IMR-90 (cell line): Measurements from ENCODE around the gene MAML2. TPM values are rescaled to one million over a fixed set of nuclear protein-coding genes. Genes with fewer than 3 reads are reported as not detected.

Experiments
- ATAC-seq: fragments of 200-7000 bp; cut with Tn5 transposase; 2 replicates; pipeline ENCODE4 v1.9.1; 2020; ENCODE audit warnings: low read depth, mild to moderate bottlenecking, moderate library complexity
- BruUV-seq: library from RNA; stranded (reverse); fragments of 400-500 nt; replicated peaks from 2 replicates; lab custom pipeline; 2021; lab: Mats Ljungman, UMichigan
- CTCF ChIA-PET: fragments of 300-600 bp; formaldehyde crosslinking; extraction: SDS; loops from one replicate; lab custom pipeline; 2021; ENCODE audit warnings: antibody characterized with exemption; lab: Yijun Ruan, JAX
- POLR2A ChIA-PET: fragments of 300-600 bp; sonication (Branson Sonifier 250); formaldehyde crosslinking; loops from one replicate; lab custom pipeline; 2022; ENCODE audit warnings: antibody characterized with exemption; ENCODE audit not compliant: unreplicated experiment; lab: Charles Lee
- DNase-seq: peaks from one replicate; pipeline ENCODE4 v3.0.0; 2013
- H2AFZ ChIP-seq: replicated peaks from 2 replicates; pipeline ENCODE3; 2013; ENCODE audit warnings: low read length, mild to moderate bottlenecking; ENCODE audit not compliant: poor library complexity
- H2AK5ac ChIP-seq: 2 replicates; pipeline ENCODE4 v1.6.1; 2013; ENCODE audit warnings: low read depth, low read length, inconsistent platforms
- H2AK9ac ChIP-seq: replicated peaks from 2 replicates; pipeline ENCODE3; 2013; ENCODE audit warnings: mild to moderate bottlenecking, low read depth, low read length, moderate library complexity; ENCODE audit not compliant: poor library complexity
- H2BK120ac ChIP-seq: 2 replicates; pipeline ENCODE4 v1.6.1; 2013; ENCODE audit warnings: low read depth, low read length, inconsistent platforms
- H2BK15ac ChIP-seq: 3 replicates; pipeline ENCODE4 v1.6.1; 2013; ENCODE audit warnings: low read depth, low read length, inconsistent platforms
- H2BK20ac ChIP-seq: 2 replicates; pipeline ENCODE4 v1.6.1; 2013; ENCODE audit warnings: low read depth, mild to moderate bottlenecking, inconsistent platforms, low read length, moderate library complexity
- H2BK5ac ChIP-seq: 2 replicates; pipeline ENCODE4 v1.6.1; 2013; ENCODE audit warnings: mild to moderate bottlenecking, low read depth, low read length, inconsistent platforms; ENCODE audit not compliant: poor library complexity, severe bottlenecking
- H3K14ac ChIP-seq: replicated peaks from 2 replicates; pipeline ENCODE4 v1.6.1; 2013; ENCODE audit warnings: low read depth, low read length, inconsistent platforms
- H3K18ac ChIP-seq: 2 replicates; pipeline ENCODE4 v1.6.1; 2013; ENCODE audit warnings: low read depth, low read length, control low read depth
- H3K23ac ChIP-seq: 2 replicates; pipeline ENCODE4 v1.6.1; 2013; ENCODE audit warnings: low read depth, low read length, inconsistent platforms
- H3K27ac ChIP-seq: 2 replicates; pipeline ENCODE4 v1.5.1; 2013; ENCODE audit warnings: mild to moderate bottlenecking, control low read depth, low read length; ENCODE audit not compliant: insufficient read depth
- H3K27me3 ChIP-seq: 2 replicates; pipeline ENCODE4 v1.6.1; 2013; ENCODE audit warnings: low read length; ENCODE audit not compliant: control insufficient read depth, insufficient read depth
- H3K36me3 ChIP-seq: 2 replicates; pipeline ENCODE4 v1.6.1; 2013; ENCODE audit warnings: low read length, mixed read lengths; ENCODE audit not compliant: control insufficient read depth, insufficient read depth
- H3K4ac ChIP-seq: 2 replicates; pipeline ENCODE4 v1.6.1; 2013; ENCODE audit warnings: low read depth, low read length, inconsistent platforms
- H3K4me1 ChIP-seq: 2 replicates; pipeline ENCODE4 v1.6.1; 2013; ENCODE audit warnings: low read length, mixed read lengths; ENCODE audit not compliant: control insufficient read depth, insufficient read depth
- H3K4me2 ChIP-seq: 2 replicates; pipeline ENCODE4 v1.6.1; 2013; ENCODE audit warnings: low read depth, mild to moderate bottlenecking, control low read depth, low read length, moderate library complexity
- H3K4me3 ChIP-seq: 2 replicates; pipeline ENCODE4 v1.5.1; 2013; ENCODE audit warnings: low read depth, mild to moderate bottlenecking, control low read depth, low read length, moderate library complexity; ENCODE audit not compliant: insufficient read depth
- H3K56ac ChIP-seq: 2 replicates; pipeline ENCODE4 v1.6.1; 2013; ENCODE audit warnings: low read length, inconsistent platforms; ENCODE audit not compliant: insufficient read depth; ENCODE audit errors: extremely low read depth
- H3K79me1 ChIP-seq, 2 experiments: 2 replicates each; pipeline ENCODE4 v1.6.1; 2013; ENCODE audit warnings: low read length in 2 of 2, inconsistent platforms in 1 of 2, low read depth in 1 of 2
- H3K9ac ChIP-seq: 2 replicates; pipeline ENCODE4 v1.6.1; 2013; ENCODE audit warnings: low read depth, low read length, control low read depth
- H3K9me1 ChIP-seq: 2 replicates; pipeline ENCODE4 v1.6.1; 2013; ENCODE audit warnings: low read length, inconsistent platforms; ENCODE audit not compliant: insufficient read depth
- H3K9me3 ChIP-seq: 2 replicates; pipeline ENCODE4 v1.6.1; 2013; ENCODE audit warnings: low read length; ENCODE audit not compliant: control insufficient read depth, insufficient read depth
- H4K20me1 ChIP-seq: 2 replicates; pipeline ENCODE4 v1.6.1; 2013; ENCODE audit warnings: low read length, inconsistent platforms; ENCODE audit not compliant: insufficient read depth
- H4K5ac ChIP-seq: 2 replicates; pipeline ENCODE4 v1.6.1; 2013; ENCODE audit warnings: mild to moderate bottlenecking, low read depth, low read length, control low read depth
- H4K8ac ChIP-seq, 2 experiments: 2 replicates each; pipeline ENCODE4 v1.6.1; 2013; ENCODE audit warnings: low read depth in 2 of 2, low read length in 2 of 2, control low read depth in 1 of 2, inconsistent platforms in 1 of 2
- H4K91ac ChIP-seq: 2 replicates; pipeline ENCODE4 v1.6.1; 2013; ENCODE audit warnings: low read depth, low read length, inconsistent platforms; ENCODE audit not compliant: insufficient read depth
- CHD1 ChIP-seq: IDR thresholded peaks from 2 replicates; pipeline ENCODE4 v1.6.1; 2012; ENCODE audit warnings: low read depth, low read length, improper control_type of control experiment
- MAFK ChIP-seq: IDR thresholded peaks from 2 replicates; pipeline ENCODE4 v1.6.1; 2012; ENCODE audit warnings: low read depth, low read length, improper control_type of control experiment
- WGBS, 2 experiments: methylation state at CpG; one replicate each; pipeline versions ENCODE4 v1.1.5 to v1.1.7; 2013; ENCODE audit warnings: missing lambda C conversion rate in 2 of 2; ENCODE audit not compliant: insufficient read length in 1 of 2; ENCODE audit errors: extremely low coverage in 2 of 2; 5-methylcytosine and 5-hydroxymethylcytosine counted together
- dilution Hi-C: fragments of 300-500 bp; cut with HindIII; formaldehyde crosslinking; loops from one replicate; pipeline ENCODE4 v1.14.3; 2018; ENCODE audit warnings: low sequenced_read_pairs; ENCODE audit not compliant: unreplicated experiment
- in situ Hi-C: fragments of 300-500 bp; cut with MboI; formaldehyde crosslinking; loops from 3 replicates; pipeline ENCODE4 v1.14.3; 2019; ENCODE audit warnings: low sequenced_read_pairs, inconsistent platforms, mixed read lengths
- intact Hi-C: fragments of 100-400 bp; cut with micrococcal nuclease; formaldehyde crosslinking; loops from 2 replicates; pipeline ENCODE4 v1.10.0; 2022
- polyA plus RNA-seq, 3 experiments: library from polyadenylated mRNA; depleted of rRNA; stranded (reverse); fragments of >200 nt; gene quantifications; 2 replicates each; pipeline ENCODE4 v1.2.3, GENCODE V29; 2012; ENCODE audit warnings: low replicate concordance in 1 of 3
- total RNA-seq: library from RNA; depleted of rRNA; stranded (reverse); fragments of >200 nt; gene quantifications from 2 replicates; pipeline ENCODE4 v1.2.3, GENCODE V29; 2012

Gene MAML2
- total and polyA plus RNA-seq, 2 of the 4 experiments (the other 2 are of a cell fraction), result 15.0 to 19.5 TPM

DNA sequence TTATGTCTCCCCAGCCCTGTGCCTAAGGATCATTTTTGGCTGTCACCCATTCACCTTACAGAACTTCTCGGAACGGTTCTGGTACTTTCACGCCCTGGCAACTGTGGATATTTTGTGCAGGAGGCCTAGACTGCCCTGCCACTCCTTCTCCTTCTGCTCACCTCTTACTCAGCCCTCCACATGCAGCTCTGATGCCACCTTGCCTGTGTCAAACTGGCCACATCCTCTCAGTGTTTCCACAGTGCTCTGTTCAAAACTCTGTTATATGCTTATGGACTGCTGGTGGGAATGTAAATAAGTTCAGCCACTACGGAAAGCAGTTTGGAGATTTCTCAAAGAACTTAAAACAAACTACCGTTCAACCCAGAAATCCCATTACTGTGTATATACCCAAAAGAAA lies 318.3 kb downstream of the MAML2 start:
- H3K4ac ChIP-seq, result no peak overlapping the region
- H2BK5ac ChIP-seq, result no peak overlapping the region
- intact Hi-C loops, result no loop called here
- dilution Hi-C loops, result loop anchor here (25.0 kb wide), 1 partner anchor 338 kb away; no protein-coding TSS in a partner anchor
- H3K4me1 ChIP-seq, result no peaks in the 10 kb centered on the region
- H3K18ac ChIP-seq, result no peak overlapping the region
- ChIA-PET CTCF (interaction anchor here (1.0 kb wide), 1 partner anchor 101 kb away, joined by 3 read pairs; the partner anchor contains the start of gene MTMR2), POLR2A (no interaction called here)
- H2BK120ac ChIP-seq, result no peak overlapping the region
- H4K5ac ChIP-seq, result no peak overlapping the region
- no CpG with 5 or more reads among the region's 5 CpGs for WGBS, 2 experiments
- H2AK9ac ChIP-seq, result no peak overlapping the region
- no peak overlapping the region for H3K23ac ChIP-seq
- no peak overlapping the region for H4K8ac ChIP-seq
- no peak overlapping the region for H3K9ac ChIP-seq
- peaks cover 32 to 37% of the 10 kb centered on the region in 2 experiments; a peak in 3 of 4 replicates for H3K79me1 ChIP-seq
- H3K36me3 ChIP-seq, result no peaks in the 10 kb centered on the region; the same call in none of the 2 replicates
- no peak overlapping the region for H2BK20ac ChIP-seq
- H3K14ac ChIP-seq, result no peak overlapping the region
- ATAC-seq, result no peak; the same call in 1 of the 2 replicates
- H3K9me1 ChIP-seq, result peaks cover 5% of the 10 kb centered on the region; the same call in 1 of the 2 replicates
- H2AFZ ChIP-seq, result no peak overlapping the region
- DNase-seq, result no peak
- H3K4me2 ChIP-seq, result no peak overlapping the region
- no peak overlapping the region for H2BK15ac ChIP-seq
- H3K9me3 ChIP-seq, result no peaks in the 10 kb centered on the region
- no peaks in the 10 kb centered on the region for H3K27me3 ChIP-seq
- TF ChIP-seq CHD1, result no peak
- TF ChIP-seq MAFK, result no peak
- in situ Hi-C loops, result no loop called here
- no peak overlapping the region for H3K56ac ChIP-seq
- no peak overlapping the region for H2AK5ac ChIP-seq
- H4K91ac ChIP-seq, result no peak overlapping the region
- H4K20me1 ChIP-seq, result no peaks in the 10 kb centered on the region
- BruUV-seq, result no TSS peak
- H3K27ac ChIP-seq, result no peak overlapping the region
- no peak overlapping the region for H3K4me3 ChIP-seq
